Esophagus muscularis mucosa (tissue), 4 donors: Measurements from ENCODE around the gene DENND6A. TPM values are rescaled to one million over a fixed set of nuclear protein-coding genes. Genes with fewer than 3 reads are reported as not detected.

Experiments
- DNase-seq: peaks from one replicate; pipeline ENCODE4 v3.0.0-alpha.2; 2017; ENCODE audit errors: extremely low spot score
- H3K27ac ChIP-seq, 4 donors: fragments of 200-600 bp; sonication (generic); replicated peaks in 1 of 4; 1 replicate in 3 of 4; 2 replicates in 1 of 4; pipeline ENCODE4 v1.5.1; 2016 to 2019; ENCODE audit warnings: mild to moderate bottlenecking in 1 of 4
- H3K27me3 ChIP-seq, 4 donors: fragments of 200-600 bp; sonication (generic); one replicate each; pipeline versions ENCODE4 v1.5.1 to v1.6.0; 2016 to 2019
- H3K36me3 ChIP-seq, 4 donors: fragments of 200-600 bp; sonication (generic); one replicate each; pipeline ENCODE4 v1.5.1; 2016 to 2019
- H3K4me1 ChIP-seq, 4 donors: fragments of 200-600 bp; sonication (generic); one replicate each; pipeline ENCODE4 v1.5.1; 2016 to 2019
- H3K4me3 ChIP-seq, 4 donors: fragments of 200-600 bp; sonication (generic); 1 replicate in 2 of 4; 2 replicates in 2 of 4; pipeline ENCODE4 v1.5.1; 2016 to 2019; ENCODE audit warnings: mild to moderate bottlenecking in 4 of 4, moderate library complexity in 1 of 4
- H3K9me3 ChIP-seq, 4 donors: fragments of 200-600 bp; sonication (generic); 1 replicate in 3 of 4; 2 replicates in 1 of 4; pipeline ENCODE4 v1.5.1; 2016 to 2019
- EP300 ChIP-seq: sonication (generic); formaldehyde crosslinking; IDR thresholded peaks from one replicate; pipeline ENCODE4 v1.6.1; 2017; ENCODE audit warnings: antibody characterized with exemption
- POLR2A ChIP-seq: fragments of 450-650 bp; IDR thresholded peaks from one replicate; pipeline ENCODE4 v1.6.1; 2017; ENCODE audit warnings: antibody characterized with exemption, moderate library complexity, mild to moderate bottlenecking, low read depth
- POLR2AphosphoS5 ChIP-seq, 2 donors: sonication (generic); formaldehyde crosslinking; IDR thresholded peaks; one replicate each; pipeline ENCODE4 v1.6.1; 2017; ENCODE audit warnings: antibody characterized with exemption in 2 of 2
- WGBS: methylation state at CpG from one replicate; pipeline ENCODE4 v1.1.5; 2018; 5-methylcytosine and 5-hydroxymethylcytosine counted together
- intact Hi-C: fragments of 100-400 bp; cut with DNase I; formaldehyde crosslinking; loops from one replicate; pipeline ENCODE4 v1.15.1; 2023
- total RNA-seq, 4 donors: library from RNA; depleted of rRNA; stranded (reverse); fragments of >200 nt; gene quantifications; one replicate each; pipeline versions ENCODE4 v1.1.0 to v1.2.1, GENCODE V29; 2016
- TF ChIP-seq, protein P1 (sequence below), 3 experiments: fragments of 200-600 bp in 2 of 3; fragments of 450-650 bp in 1 of 3; sonication (generic) in 2 of 3; IDR thresholded peaks; one replicate each; pipeline ENCODE4 v1.5.1; 2017 to 2019; ENCODE audit warnings: antibody characterized with exemption in 3 of 3, mild to moderate bottlenecking in 2 of 3, moderate library complexity in 1 of 3

DENND6A gene
- total RNA-seq, 4 donors from 2014 or later, result 24.6 to 47.2 (median 43.2) TPM

DNA sequence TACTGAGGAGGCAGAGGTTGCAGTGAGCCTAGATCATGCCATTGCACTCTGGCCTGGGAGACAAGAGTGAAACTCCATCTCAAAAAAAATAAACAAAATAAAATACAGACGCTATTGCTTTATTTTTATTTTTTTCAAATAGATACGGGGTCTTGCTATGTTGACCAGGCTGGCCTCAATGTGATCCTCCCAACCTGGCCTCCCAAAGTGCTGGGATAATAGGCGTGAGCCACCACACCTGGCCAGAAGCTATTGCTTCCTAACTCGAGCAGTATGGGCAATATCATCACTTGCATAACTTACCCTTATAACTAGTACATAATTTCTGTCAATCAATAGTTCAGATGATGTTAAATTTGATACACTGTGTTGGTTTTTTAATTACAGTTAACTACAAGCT, 98.7 kb downstream of the DENND6A start:
- no peaks in the 10 kb centered on the region for H3K9me3 ChIP-seq
- WGBS, result 76% methylated on average over 4 of the region's 4 CpGs
- H3K27ac ChIP-seq, result peak overlapping the region in 1 of 4 donors; percentile 91
- intact Hi-C loops, result no loop called here
- H3K4me3 ChIP-seq, result peak overlapping the region in 2 of 4 donors; percentile 67 to 74
- no peak for DNase-seq
- H3K27me3 ChIP-seq, result no peaks in the 10 kb centered on the region
- peaks cover 0 to 3% (median 1%) of the 10 kb centered on the region in 4 donors for H3K36me3 ChIP-seq
- peaks cover 48 to 67% (median 61%) of the 10 kb centered on the region in 4 donors for H3K4me1 ChIP-seq
- no peak for TF ChIP-seq POLR2AphosphoS5 (IDR thresholded peaks at IDR 0.05)
- TF ChIP-seq POLR2A, result no peak
- no peak for TF ChIP-seq EP300

DNA sequence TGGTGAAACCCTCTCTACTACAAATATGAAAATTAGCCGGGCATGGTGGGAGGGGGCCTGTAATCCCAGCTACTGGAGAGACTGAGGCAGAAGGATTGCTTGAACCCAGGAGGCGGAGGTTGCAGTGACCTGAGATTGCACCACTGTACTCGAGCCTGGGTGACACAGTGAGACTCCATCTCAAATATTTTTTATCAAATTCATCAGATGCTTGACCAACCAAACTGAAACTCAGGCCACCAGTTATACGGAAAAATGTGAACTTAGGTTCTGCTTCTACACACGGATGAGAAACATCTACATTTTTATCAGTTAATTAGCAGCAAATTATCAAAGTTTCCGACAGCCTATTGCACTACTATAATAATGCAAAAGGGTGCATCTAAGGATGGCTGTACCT, 100.6 kb downstream of the DENND6A start:
- no peak overlapping the region for H3K4me3 ChIP-seq
- H3K27me3 ChIP-seq, result no peaks in the 10 kb centered on the region
- no peak for DNase-seq
- TF ChIP-seq EP300, result no peak
- no peak for TF ChIP-seq POLR2AphosphoS5 (IDR thresholded peaks at IDR 0.05)
- no peak for TF ChIP-seq POLR2A
- TF ChIP-seq, protein P1, sequence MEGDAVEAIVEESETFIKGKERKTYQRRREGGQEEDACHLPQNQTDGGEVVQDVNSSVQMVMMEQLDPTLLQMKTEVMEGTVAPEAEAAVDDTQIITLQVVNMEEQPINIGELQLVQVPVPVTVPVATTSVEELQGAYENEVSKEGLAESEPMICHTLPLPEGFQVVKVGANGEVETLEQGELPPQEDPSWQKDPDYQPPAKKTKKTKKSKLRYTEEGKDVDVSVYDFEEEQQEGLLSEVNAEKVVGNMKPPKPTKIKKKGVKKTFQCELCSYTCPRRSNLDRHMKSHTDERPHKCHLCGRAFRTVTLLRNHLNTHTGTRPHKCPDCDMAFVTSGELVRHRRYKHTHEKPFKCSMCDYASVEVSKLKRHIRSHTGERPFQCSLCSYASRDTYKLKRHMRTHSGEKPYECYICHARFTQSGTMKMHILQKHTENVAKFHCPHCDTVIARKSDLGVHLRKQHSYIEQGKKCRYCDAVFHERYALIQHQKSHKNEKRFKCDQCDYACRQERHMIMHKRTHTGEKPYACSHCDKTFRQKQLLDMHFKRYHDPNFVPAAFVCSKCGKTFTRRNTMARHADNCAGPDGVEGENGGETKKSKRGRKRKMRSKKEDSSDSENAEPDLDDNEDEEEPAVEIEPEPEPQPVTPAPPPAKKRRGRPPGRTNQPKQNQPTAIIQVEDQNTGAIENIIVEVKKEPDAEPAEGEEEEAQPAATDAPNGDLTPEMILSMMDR (IDR thresholded peaks at IDR 0.05), result no peak
- peaks cover 0 to 11% (median 2%) of the 10 kb centered on the region in 4 donors for H3K36me3 ChIP-seq
- H3K9me3 ChIP-seq, result no peaks in the 10 kb centered on the region
- intact Hi-C loops, result no loop called here
- peak overlapping the region in 1 of 4 donors; percentile 16 for H3K27ac ChIP-seq
- WGBS, result 65% methylated on average over 6 of the region's 6 CpGs
- H3K4me1 ChIP-seq, result peaks cover 38 to 68% (median 57%) of the 10 kb centered on the region in 4 donors

DNA sequence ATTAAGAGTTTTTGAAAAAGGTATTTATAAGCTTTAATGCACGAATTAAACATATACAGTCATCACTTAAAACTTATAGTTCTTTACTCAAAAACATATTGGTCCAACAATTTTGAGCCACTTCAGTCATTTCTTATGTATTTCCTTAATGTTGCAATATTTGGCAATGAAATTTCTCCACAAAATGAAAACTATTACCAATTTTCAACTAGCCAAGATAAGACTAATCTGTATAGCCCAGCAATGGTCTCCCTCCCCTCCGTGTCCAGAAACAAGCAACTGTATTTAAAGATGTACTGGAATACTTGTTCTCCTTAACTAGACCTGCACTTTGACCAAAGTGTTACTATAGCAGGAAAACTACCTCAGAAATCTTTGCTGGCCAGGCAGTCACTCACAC, 105.0 kb downstream of the DENND6A start:
- H3K9me3 ChIP-seq, result no peaks in the 10 kb centered on the region
- H3K4me1 ChIP-seq, result peaks cover 18 to 74% (median 50%) of the 10 kb centered on the region in 4 donors
- TF ChIP-seq POLR2A, result no peak
- no peak for TF ChIP-seq EP300
- TF ChIP-seq, protein P1 (IDR thresholded peaks at IDR 0.05), result no peak
- TF ChIP-seq POLR2AphosphoS5 (IDR thresholded peaks at IDR 0.05), result no peak
- no peak for DNase-seq
- no peak overlapping the region for H3K4me3 ChIP-seq
- intact Hi-C loops, result no loop called here
- 75% methylated on average over 2 of the region's 2 CpGs for WGBS
- peaks cover 8 to 22% (median 9%) of the 10 kb centered on the region in 4 donors for H3K36me3 ChIP-seq
- no peaks in the 10 kb centered on the region for H3K27me3 ChIP-seq
- H3K27ac ChIP-seq, result no peak overlapping the region

DNA sequence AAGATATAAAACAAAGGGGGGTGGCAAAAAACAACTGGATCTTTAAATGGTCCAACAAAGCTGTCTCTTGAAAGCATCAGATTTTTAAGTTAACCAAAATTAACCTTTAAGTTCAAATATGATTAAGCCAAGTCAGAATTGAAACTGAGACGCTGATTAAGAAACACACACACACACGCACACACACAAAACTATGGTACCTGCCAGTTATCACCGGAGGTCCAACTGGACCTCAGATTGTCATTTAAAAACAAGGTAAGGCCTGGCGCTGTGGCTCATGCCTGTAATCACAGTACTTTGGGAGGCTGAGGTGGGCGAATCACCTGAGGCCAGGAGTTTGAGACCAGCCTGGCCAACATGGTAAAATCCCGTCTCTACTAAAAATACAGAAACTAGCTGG, 106.1 kb downstream of the DENND6A start:
- Histone ChIP-seq H3K4me3 (no peak overlapping the region), H3K9me3 (no peaks in the 10 kb centered on the region), H3K4me1 (peaks cover 12 to 72% (median 47%) of the 10 kb centered on the region in 4 donors), H3K36me3 (peaks cover 8 to 34% (median 14%) of the 10 kb centered on the region in 4 donors), H3K27ac (no peak overlapping the region), H3K27me3 (no peaks in the 10 kb centered on the region)
- WGBS, result 79% methylated on average over 6 of the region's 6 CpGs
- TF ChIP-seq, protein P1 (IDR thresholded peaks at IDR 0.05), result no peak
- no peak for TF ChIP-seq POLR2AphosphoS5 (IDR thresholded peaks at IDR 0.05)
- TF ChIP-seq POLR2A, result no peak
- no peak for TF ChIP-seq EP300
- no peak for DNase-seq
- intact Hi-C loops, result no loop called here

DNA sequence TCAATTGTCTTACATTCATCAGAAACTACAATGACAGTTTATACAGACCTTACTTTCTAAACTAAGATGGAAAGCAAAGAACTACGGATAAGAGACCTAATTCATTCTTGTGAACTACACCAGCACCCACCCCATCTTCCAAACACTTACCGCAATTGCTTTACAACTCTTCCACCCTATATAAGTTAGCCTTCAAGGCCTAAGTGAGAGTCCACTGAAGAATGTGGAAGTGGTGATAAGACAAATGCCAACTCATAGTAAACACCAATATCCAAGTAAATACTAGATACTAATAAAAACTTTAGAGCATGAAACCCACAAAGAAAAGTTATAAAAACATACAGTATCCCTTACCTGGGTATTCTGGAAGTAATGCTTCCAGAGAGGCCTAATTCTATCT, 109.3 kb downstream of the DENND6A start:
- peaks cover 12 to 58% (median 39%) of the 10 kb centered on the region in 4 donors for H3K4me1 ChIP-seq
- H3K27ac ChIP-seq, result no peak overlapping the region
- no peaks in the 10 kb centered on the region for H3K27me3 ChIP-seq
- peaks cover 8 to 56% (median 32%) of the 10 kb centered on the region in 4 donors for H3K36me3 ChIP-seq
- no peak overlapping the region for H3K4me3 ChIP-seq
- intact Hi-C loops, result no loop called here
- 83% methylated on average over 2 of the region's 2 CpGs for WGBS
- TF ChIP-seq POLR2A (no peak), POLR2AphosphoS5 (IDR thresholded peaks at IDR 0.05) (no peak), EP300 (no peak)
- TF ChIP-seq, protein P1 (IDR thresholded peaks at IDR 0.05), result no peak
- no peaks in the 10 kb centered on the region for H3K9me3 ChIP-seq
- no peak for DNase-seq
